Left forelimb (tissue), 1 donor: ENCODE measurements around the gene KRT222.

Experiments used
- DNase-seq: peaks from one replicate; pipeline ENCODE4 v3.0.0-alpha.2; 2018; ENCODE audit warnings: low spot score

Gene KRT222

GRCh38 chr17:40614431-40615067 lies 50.4 kb downstream of the KRT222 start:
- DNase-seq = no peak

- DNase-seq = no peak
These were observed 51.4 kb downstream of the KRT222 start for GRCh38 chr17:40613467-40614154.

GRCh38 chr17:40612599-40613244 lies 52.3 kb downstream of the KRT222 start:
- DNase-seq = no peak

GRCh38 chr17:40611840-40612474 lies 53.0 kb downstream of the KRT222 start:
- no peak for DNase-seq

- no peak for DNase-seq
These were observed 54.6 kb downstream of the KRT222 start for GRCh38 chr17:40610359-40610758.

- no peak for DNase-seq
These were observed 56.9 kb downstream of the KRT222 start for GRCh38 chr17:40608061-40608581.

GRCh38 chr17:40607641-40608040 lies 57.3 kb downstream of the KRT222 start:
- DNase-seq = no peak

GRCh38 chr17:40606548-40607353 lies 58.2 kb downstream of the KRT222 start:
- no peak for DNase-seq

GRCh38 chr17:40605306-40605705 lies 59.7 kb downstream of the KRT222 start:
- DNase-seq = no peak
